Spinal cord (tissue), 10 donors: ENCODE measurements around the gene TAS2R4. TPM values are rescaled to one million over a fixed set of nuclear protein-coding genes. Genes with fewer than 3 reads are reported as not detected.

Source experiments
- DNase-seq, 6 donors: peaks; one replicate each; pipeline versions ENCODE4 v3.0.0 to v3.0.0-alpha.2; 2013 to 2015; ENCODE audit warnings: low spot score in 6 of 6, low read depth in 4 of 6
- H3K27ac ChIP-seq: one replicate; pipeline ENCODE4 v1.5.1; 2013; ENCODE audit warnings: low read depth, low read length, control low read depth
- H3K27me3 ChIP-seq: one replicate; pipeline ENCODE4 v1.6.1; 2013; ENCODE audit warnings: low read length; ENCODE audit not compliant: control insufficient read depth, insufficient read depth
- H3K36me3 ChIP-seq: one replicate; pipeline ENCODE4 v1.6.1; 2013; ENCODE audit warnings: low read length; ENCODE audit not compliant: control insufficient read depth, insufficient read depth
- H3K4me1 ChIP-seq: one replicate; pipeline ENCODE4 v1.6.1; 2013; ENCODE audit warnings: low read length; ENCODE audit not compliant: control insufficient read depth, insufficient read depth
- H3K4me3 ChIP-seq: one replicate; pipeline ENCODE4 v1.5.1; 2013; ENCODE audit warnings: low read depth, low read length, control low read depth
- H3K9me3 ChIP-seq: one replicate; pipeline ENCODE4 v1.6.1; 2013; ENCODE audit warnings: low read length; ENCODE audit not compliant: control insufficient read depth, insufficient read depth
- WGBS: methylation state at CpG from one replicate; pipeline ENCODE4 v1.1.5; 2013; ENCODE audit warnings: missing lambda C conversion rate; ENCODE audit not compliant: insufficient coverage; 5-methylcytosine and 5-hydroxymethylcytosine counted together
- long read RNA-seq, 4 donors: transcript quantifications; one replicate each; lab custom pipeline, GENCODE V29; 2026
- polyA plus RNA-seq, 2 donors: library from polyadenylated mRNA; unstranded; fragments of 120-200 nt; gene quantifications; one replicate each; pipeline ENCODE4 v1.2.1, GENCODE V29; 2013; ENCODE audit not compliant: insufficient read length in 2 of 2
- total RNA-seq, 2 donors: library from RNA; depleted of rRNA in 1 of 2; stranded (reverse); fragments of 120-200 nt in 1 of 2; fragments of >200 nt in 1 of 2; gene quantifications; one replicate each; pipeline versions ENCODE4 v1.2.3 to v1.2.4, GENCODE V29; 2013 to 2014
- donor health status: healthy.

TAS2R4 gene
- total RNA-seq (1 to 10 TPM; 3.4 to 4.5 TPM), polyA plus RNA-seq (1 to 10 TPM; 1.4 to 3.4 TPM)
- long read RNA-seq, donor 1, transcript TAS2R4-201 (1 exons, 2,378 nt): major isoform, 7 of 7 reads
- long read RNA-seq, donor 1, partial matches to known transcripts: 0 of 7 reads
- long read RNA-seq, donor 1, other reads (novel, unspliced or antisense): 0 of 7 reads
- long read RNA-seq, donor 2, partial matches to known transcripts: 0 of 1 reads
- long read RNA-seq, donor 2, other reads (novel, unspliced or antisense): 0 of 1 reads
- long read RNA-seq, donor 3: 0 reads
- long read RNA-seq, donor 4, transcript TAS2R4-201 (1 exons, 2,378 nt): major isoform, 7 of 7 reads
- long read RNA-seq, donor 4, partial matches to known transcripts: 0 of 7 reads
- long read RNA-seq, donor 4, other reads (novel, unspliced or antisense): 0 of 7 reads

GRCh38 chr7:141776374-141776773, at the start of gene TAS2R4:
TAS2R4 (plus strand) TSS chr7:141776674; CDS start chr7:141778489, 1,815 bp downstream.
- no peaks in the 10 kb centered on the region for H3K9me3 ChIP-seq
- no peaks in the 10 kb centered on the region for H3K4me1 ChIP-seq
- DNase-seq: no peak
- no peaks in the 10 kb centered on the region for H3K36me3 ChIP-seq
- no peak within 1 kb of the TSS for H3K4me3 ChIP-seq
- no CpG with 5 or more reads among the region's 1 CpG for WGBS
- no peaks in the 10 kb centered on the region for H3K27me3 ChIP-seq
- no peak within 1 kb of the TSS for H3K27ac ChIP-seq

- peak in 1 of 6 donors; percentile 24 for DNase-seq
- Histone ChIP-seq H3K4me3 (no peak overlapping the region), H3K36me3 (no peaks in the 10 kb centered on the region), H3K27ac (no peak overlapping the region), H3K9me3 (no peaks in the 10 kb centered on the region), H3K4me1 (no peaks in the 10 kb centered on the region), H3K27me3 (no peaks in the 10 kb centered on the region)
- no CpG with 5 or more reads among the region's 1 CpG for WGBS
These were observed 47.5 kb upstream of the TAS2R4 start for GRCh38 chr7:141729020-141729419.

- H3K4me3 ChIP-seq: no peak overlapping the region
- H3K9me3 ChIP-seq: no peaks in the 10 kb centered on the region
- peak in 2 of 6 donors; percentile 12 to 23 for DNase-seq
- H3K27me3 ChIP-seq: no peaks in the 10 kb centered on the region
- no peaks in the 10 kb centered on the region for H3K36me3 ChIP-seq
- H3K27ac ChIP-seq: no peak overlapping the region
- no peaks in the 10 kb centered on the region for H3K4me1 ChIP-seq
- WGBS: 70% methylated on average over 13 of the region's 24 CpGs
These were observed 44.9 kb upstream of the TAS2R4 start for GRCh38 chr7:141731476-141732149.

GRCh38 chr7:141737118-141737835, 39.2 kb upstream of the TAS2R4 start:
- Histone ChIP-seq H3K9me3 (no peaks in the 10 kb centered on the region), H3K36me3 (no peaks in the 10 kb centered on the region), H3K4me3 (peak overlapping the region; percentile 96), H3K4me1 (peaks cover 9% of the 10 kb centered on the region), H3K27me3 (no peaks in the 10 kb centered on the region), H3K27ac (peak overlapping the region; percentile 78)
- WGBS: 89% methylated on average over 7 of the region's 11 CpGs
- DNase-seq: no peak

GRCh38 chr7:141737836-141738591, 38.5 kb upstream of the TAS2R4 start, which contains the start of gene SSBP1:
SSBP1 (plus strand) TSS chr7:141738358; CDS start chr7:141739167, 809 bp downstream.
- peak within 1 kb of the TSS; percentile 96 for H3K4me3 ChIP-seq
- H3K36me3 ChIP-seq: peaks cover 4% of the 10 kb centered on the region
- peaks cover 9% of the 10 kb centered on the region for H3K4me1 ChIP-seq
- H3K27me3 ChIP-seq: no peaks in the 10 kb centered on the region
- under 1% methylated on average over 41 of the region's 46 CpGs for WGBS
- peak; percentile 91 to 99 (median 94) for DNase-seq
- H3K9me3 ChIP-seq: no peaks in the 10 kb centered on the region
- peak within 1 kb of the TSS; percentile 78 for H3K27ac ChIP-seq

GRCh38 chr7:141738592-141739013, 37.9 kb upstream of the TAS2R4 start:
- peaks cover 9% of the 10 kb centered on the region for H3K4me1 ChIP-seq
- DNase-seq: no peak
- peaks cover 6% of the 10 kb centered on the region for H3K36me3 ChIP-seq
- 0% methylated on average over 2 of the region's 6 CpGs for WGBS
- H3K4me3 ChIP-seq: peak overlapping the region; percentile 96
- H3K27ac ChIP-seq: peak overlapping the region; percentile 78
- no peaks in the 10 kb centered on the region for H3K27me3 ChIP-seq
- no peaks in the 10 kb centered on the region for H3K9me3 ChIP-seq

- H3K27me3 ChIP-seq: no peaks in the 10 kb centered on the region
- H3K9me3 ChIP-seq: no peaks in the 10 kb centered on the region
- whole genome bisulfite sequencing: 100% methylated on average over 1 of the region's 3 CpGs
- H3K4me3 ChIP-seq: peak overlapping the region; percentile 96
- no peak overlapping the region for H3K27ac ChIP-seq
- H3K36me3 ChIP-seq: peaks cover 6% of the 10 kb centered on the region
- DNase-seq: no peak
- peaks cover 9% of the 10 kb centered on the region for H3K4me1 ChIP-seq
These were observed 37.2 kb upstream of the TAS2R4 start for GRCh38 chr7:141739250-141739649.

GRCh38 chr7:141742229-141742628, 34.2 kb upstream of the TAS2R4 start:
- Histone ChIP-seq H3K4me3 (no peak overlapping the region), H3K36me3 (peaks cover 12% of the 10 kb centered on the region), H3K4me1 (peaks cover 7% of the 10 kb centered on the region), H3K9me3 (no peaks in the 10 kb centered on the region), H3K27me3 (no peaks in the 10 kb centered on the region), H3K27ac (no peak overlapping the region)
- no peak for DNase-seq
- no CpG with 5 or more reads among the region's 1 CpG for WGBS

GRCh38 chr7:141744131-141744530, 32.3 kb upstream of the TAS2R4 start:
- H3K9me3 ChIP-seq: no peaks in the 10 kb centered on the region
- 90% methylated on average over 2 of the region's 2 CpGs for WGBS
- H3K27ac ChIP-seq: no peak overlapping the region
- H3K36me3 ChIP-seq: peaks cover 12% of the 10 kb centered on the region
- H3K4me3 ChIP-seq: no peak overlapping the region
- H3K4me1 ChIP-seq: no peaks in the 10 kb centered on the region
- H3K27me3 ChIP-seq: no peaks in the 10 kb centered on the region
- no peak for DNase-seq
